H1 (cell line): ENCODE data around the gene CST8. TPM values are rescaled to one million over a fixed set of nuclear protein-coding genes. Genes with fewer than 3 reads are reported as not detected.

Experiments used
- CTCF ChIA-PET: fragments of 300-600 bp; sonication (Branson Sonifier 250); formaldehyde crosslinking; loops from one replicate; lab custom pipeline; 2021; ENCODE audit not compliant: partially characterized antibody; lab: Charles Lee
- POLR2A ChIA-PET: fragments of 300-600 bp; sonication (Branson Sonifier 250); formaldehyde crosslinking; loops from one replicate; lab custom pipeline; 2021; ENCODE audit warnings: inconsistent platforms; ENCODE audit not compliant: partially characterized antibody; lab: Charles Lee
- DNase-seq, 2 experiments: peaks; one replicate each; pipeline versions ENCODE4 v3.0.0 to v3.0.0-alpha.2; 2010 to 2022; ENCODE audit warnings: low spot score in 2 of 2, low read depth in 1 of 2, mixed read lengths in 1 of 2
- FAIRE-seq: peaks from 2 replicates; lab custom pipeline; 2011; peaks lifted over from hg19 to GRCh38; lab: Jason Lieb, UNC
- H2AFZ ChIP-seq: 2 replicates; pipeline ENCODE4 v1.8.1; 2012; ENCODE audit warnings: low read length, inconsistent platforms
- H2AK5ac ChIP-seq: 2 replicates; pipeline ENCODE4 v1.6.1; 2013; ENCODE audit warnings: low read depth, low read length
- H2BK120ac ChIP-seq: replicated peaks from 2 replicates; pipeline ENCODE3; 2013; ENCODE audit warnings: low read depth, low read length, inconsistent platforms
- H2BK12ac ChIP-seq: 2 replicates; pipeline ENCODE4 v1.6.1; 2013; ENCODE audit warnings: low read depth, low read length
- H2BK15ac ChIP-seq: 2 replicates; pipeline ENCODE4 v1.6.1; 2013; ENCODE audit warnings: low read length
- H2BK20ac ChIP-seq: 2 replicates; pipeline ENCODE4 v1.6.1; 2013; ENCODE audit warnings: low read length
- H2BK5ac ChIP-seq: 2 replicates; pipeline ENCODE4 v1.6.1; 2013; ENCODE audit warnings: low read depth, low read length
- H3K14ac ChIP-seq: 2 replicates; pipeline ENCODE4 v1.6.1; 2013; ENCODE audit warnings: inconsistent platforms; ENCODE audit not compliant: insufficient read length
- H3K18ac ChIP-seq: 2 replicates; pipeline ENCODE4 v1.6.1; 2013; ENCODE audit warnings: low read length; ENCODE audit errors: extremely low read depth
- H3K23ac ChIP-seq: 2 replicates; pipeline ENCODE4 v1.6.1; 2013; ENCODE audit warnings: inconsistent platforms; ENCODE audit not compliant: insufficient read length
- H3K23me2 ChIP-seq: 2 replicates; pipeline ENCODE4 v1.6.1; 2013; ENCODE audit warnings: low read depth, low read length
- H3K27ac ChIP-seq: 2 replicates; pipeline ENCODE4 v1.6.1; 2011; ENCODE audit warnings: low read depth, low read length, inconsistent platforms
- H3K27me3 ChIP-seq, 4 experiments: replicated peaks in 1 of 4; 1 replicate in 1 of 4; 2 replicates in 3 of 4; pipeline versions ENCODE4 v1.6.1 to v1.8.1; 2011 to 2013; ENCODE audit warnings: low read length in 3 of 4, mild to moderate bottlenecking in 3 of 4, inconsistent platforms in 2 of 4, mixed read lengths in 2 of 4, moderate library complexity in 1 of 4; ENCODE audit not compliant: control insufficient read depth in 3 of 4, insufficient read depth in 3 of 4; ENCODE audit errors: extremely low read depth in 1 of 4
- H3K36me3 ChIP-seq, 4 experiments: 2 replicates each; pipeline versions ENCODE4 v1.6.1 to v1.8.1; 2011 to 2013; ENCODE audit warnings: mild to moderate bottlenecking in 4 of 4, low read length in 3 of 4, moderate library complexity in 2 of 4, control low read depth in 1 of 4, inconsistent platforms in 1 of 4; ENCODE audit not compliant: insufficient read depth in 4 of 4, control insufficient read depth in 2 of 4
- H3K4ac ChIP-seq: replicated peaks from 2 replicates; pipeline ENCODE3; 2013; ENCODE audit warnings: low read length, low read depth, mixed read lengths, inconsistent platforms; ENCODE audit not compliant: insufficient read length
- H3K4me1 ChIP-seq, 4 experiments: replicated peaks in 1 of 4; 1 replicate in 1 of 4; 2 replicates in 3 of 4; pipeline versions ENCODE4 v1.6.1 to v1.8.1; 2011 to 2013; ENCODE audit warnings: low read length in 3 of 4, inconsistent platforms in 2 of 4, mixed read lengths in 1 of 4; ENCODE audit not compliant: insufficient read depth in 4 of 4, control insufficient read depth in 3 of 4
- H3K4me2 ChIP-seq, 2 experiments: 2 replicates each; pipeline versions ENCODE4 v1.6.1 to v1.8.1; 2011 to 2013; ENCODE audit warnings: low read depth in 2 of 2, low read length in 2 of 2, control low read depth in 1 of 2, inconsistent platforms in 1 of 2, mild to moderate bottlenecking in 1 of 2; ENCODE audit not compliant: insufficient read depth in 1 of 2
- H3K4me3 ChIP-seq, 4 experiments: fragments of 200-600, 300-600 bp in 1 of 4; sonication (generic), shearing (Covaris generic), sonication (Bioruptor Twin) in 1 of 4; 2 replicates each; pipeline versions ENCODE4 v1.5.1 to v1.8.1; 2011 to 2016; ENCODE audit warnings: low read length in 4 of 4, low read depth in 3 of 4, control low read depth in 2 of 4, inconsistent platforms in 2 of 4, mild to moderate bottlenecking in 2 of 4, mixed read lengths in 1 of 4, moderate library complexity in 1 of 4; ENCODE audit not compliant: insufficient read depth in 2 of 4; ENCODE audit errors: extremely low read depth in 1 of 4
- H3K56ac ChIP-seq: replicated peaks from 2 replicates; pipeline ENCODE3; 2013; ENCODE audit warnings: low read depth, mild to moderate bottlenecking, mixed read lengths, low read length, inconsistent platforms; ENCODE audit not compliant: insufficient read length
- H3K79me1 ChIP-seq: 2 replicates; pipeline ENCODE4 v1.6.1; 2013; ENCODE audit warnings: low read depth, low read length, control low read depth
- H3K79me2 ChIP-seq, 2 experiments: 2 replicates each; pipeline versions ENCODE4 v1.6.1 to v1.8.1; 2012 to 2013; ENCODE audit warnings: low read length in 2 of 2, mild to moderate bottlenecking in 2 of 2, inconsistent platforms in 1 of 2; ENCODE audit not compliant: insufficient read depth in 2 of 2, control insufficient read depth in 1 of 2
- H3K9ac ChIP-seq, 4 experiments: replicated peaks in 1 of 4; 1 replicate in 1 of 4; 2 replicates in 3 of 4; pipeline versions ENCODE4 v1.6.1 to v1.8.1; 2011 to 2013; ENCODE audit warnings: low read depth in 3 of 4, low read length in 3 of 4, control low read depth in 2 of 4, mild to moderate bottlenecking in 2 of 4, moderate library complexity in 2 of 4, inconsistent platforms in 1 of 4; ENCODE audit errors: extremely low read depth in 1 of 4
- H3K9me3 ChIP-seq, 2 experiments: 2 replicates each; pipeline versions ENCODE4 v1.6.1 to v1.8.1; 2012 to 2013; ENCODE audit warnings: mild to moderate bottlenecking in 2 of 2, moderate library complexity in 2 of 2, control low read depth in 1 of 2, inconsistent platforms in 1 of 2, low read depth in 1 of 2, low read length in 1 of 2, mixed read lengths in 1 of 2; ENCODE audit not compliant: insufficient read depth in 2 of 2
- H4K20me1 ChIP-seq, 2 experiments: replicated peaks in 1 of 2; 2 replicates each; pipeline versions ENCODE3 to v1.8.1; 2011 to 2013; ENCODE audit warnings: inconsistent platforms in 2 of 2, low read length in 2 of 2, mild to moderate bottlenecking in 1 of 2; ENCODE audit not compliant: insufficient read depth in 2 of 2, control insufficient read depth in 1 of 2
- H4K5ac ChIP-seq: 2 replicates; pipeline ENCODE4 v1.6.1; 2013; ENCODE audit warnings: low read length, low read depth, mixed read lengths, inconsistent platforms; ENCODE audit not compliant: insufficient read length
- H4K8ac ChIP-seq: 2 replicates; pipeline ENCODE4 v1.8.0; 2013; ENCODE audit warnings: mild to moderate bottlenecking, moderate library complexity, low read length, inconsistent platforms; ENCODE audit not compliant: insufficient read depth; ENCODE audit errors: extremely low read depth
- H4K91ac ChIP-seq: replicated peaks from 2 replicates; pipeline ENCODE3; 2013; ENCODE audit warnings: low read length, mixed read lengths, inconsistent platforms; ENCODE audit not compliant: insufficient read length
- SRF ChIP-seq: IDR thresholded peaks from 2 replicates; pipeline ENCODE4 v1.6.1; 2011; ENCODE audit warnings: mild to moderate bottlenecking, low read depth, low read length, moderate library complexity
- WGBS, 2 experiments: shearing (Covaris generic) in 1 of 2; methylation state at CpG; one replicate each; pipeline versions ENCODE4 v1.1.6 to v1.1.7; 2013 to 2015; ENCODE audit warnings: low lambda C conversion rate in 2 of 2, mixed read lengths in 2 of 2, inconsistent platforms in 1 of 2, low coverage in 1 of 2, missing lambda C conversion rate in 1 of 2; ENCODE audit not compliant: insufficient replicate concordance in 2 of 2, insufficient coverage in 1 of 2, insufficient read length in 1 of 2; ENCODE audit errors: extremely low coverage in 1 of 2, missing lambda C conversion rate in 1 of 2; 5-methylcytosine and 5-hydroxymethylcytosine counted together
- polyA plus RNA-seq, 7 experiments: library from polyadenylated mRNA; depleted of rRNA in 3 of 7; stranded (reverse) in 5 of 7; unstranded in 2 of 7; fragments of >200 nt in 5 of 7; fragments of 200-250 nt in 2 of 7; gene quantifications; 1 replicate in 5 of 7; 2 replicates in 1 of 7; 4 replicates in 1 of 7; pipeline versions ENCODE4 v1.2.1 to v1.2.3, GENCODE V29; 2011 to 2013; ENCODE audit warnings: missing spikeins in 2 of 7, mixed read lengths in 2 of 7
- total RNA-seq: library from RNA; stranded (reverse); fragmentation: NEBNext Ultra II Directional; extraction: Animal tissue kit (Norgen Biotek cat#: 25700); gene quantifications from 2 replicates; pipeline ENCODE4 v1.2.1, GENCODE V29; 2021

CST8 gene
- total and polyA plus RNA-seq, 2 of the 8 experiments (the other 6 are each of a cell fraction or from before 2014, with no cell fraction given): not detected

GRCh38 chr20:23449421-23449820, 41.5 kb upstream of the CST8 start:
- no peak overlapping the region for H2AK5ac ChIP-seq
- no peak overlapping the region for H3K4ac ChIP-seq
- no peak overlapping the region for H3K4me3 ChIP-seq
- TF ChIP-seq SRF: no peak
- H3K9ac ChIP-seq: no peak overlapping the region
- H2BK12ac ChIP-seq: peak overlapping the region; percentile 35; the same call in 1 of the 2 replicates
- H3K23ac ChIP-seq: no peak overlapping the region
- FAIRE-seq (no peak), DNase-seq (no peak)
- H3K9me3 ChIP-seq: no peaks in the 10 kb centered on the region
- no peak overlapping the region for H3K4me2 ChIP-seq
- H3K4me1 ChIP-seq: peaks cover 0 to 3% (median 0%) of the 10 kb centered on the region in 4 experiments; a peak in 2 of 7 replicates
- H2BK15ac ChIP-seq: peak overlapping the region; percentile 8; the same call in 1 of the 2 replicates
- 86% methylated on average over 3 of the region's 3 CpGs; no CpG with 5 or more reads in 1 of the 2 experiments for WGBS, 2 experiments
- peaks cover 0 to 5% of the 10 kb centered on the region in 2 experiments for H4K20me1 ChIP-seq
- no peak overlapping the region for H4K5ac ChIP-seq
- 0 out of 2 replicates have a peak overlapping the region, but pooled peaks have one; percentile 32 for H2BK5ac ChIP-seq
- H2BK20ac ChIP-seq: no peak overlapping the region
- no peak overlapping the region for H3K27ac ChIP-seq
- no peak overlapping the region; the same call in 1 of the 2 replicates for H4K8ac ChIP-seq
- peaks cover 12% of the 10 kb centered on the region for H3K23me2 ChIP-seq
- ChIA-PET POLR2A (no interaction called here), CTCF (interaction anchor here (1.3 to 18.9 kb wide), 3 partner anchors 9 to 157 kb away, joined by 4 to 328 read pairs (median 6); partner anchors contain the start of gene CST9)
- H3K79me2 ChIP-seq: 0 out of 4 replicates have a peak, but pooled peaks cover 0 to 4% of the 10 kb centered on the region in 2 experiments
- 0 out of 2 replicates have a peak overlapping the region, but pooled peaks have one; percentile 8 for H2AFZ ChIP-seq
- H3K27me3 ChIP-seq: peaks cover 0 to 7% (median 0%) of the 10 kb centered on the region in 4 experiments; a peak in 2 of 7 replicates
- no peak overlapping the region for H3K56ac ChIP-seq
- H2BK120ac ChIP-seq: no peak overlapping the region
- H3K79me1 ChIP-seq: no peaks in the 10 kb centered on the region
- H3K18ac ChIP-seq: no peak overlapping the region
- H3K36me3 ChIP-seq: no peaks in the 10 kb centered on the region; a peak in 1 of 8 replicates
- no peak overlapping the region for H4K91ac ChIP-seq
- H3K14ac ChIP-seq: no peak overlapping the region
